Esophagus muscularis mucosa (tissue), 4 donors: Measurements from ENCODE around the gene CCNY. TPM values are rescaled to one million over a fixed set of nuclear protein-coding genes. Genes with fewer than 3 reads are reported as not detected.

Experiments
- DNase-seq: peaks from one replicate; pipeline ENCODE4 v3.0.0-alpha.2; 2017; ENCODE audit errors: extremely low spot score
- H3K27ac ChIP-seq, 4 donors: fragments of 200-600 bp; sonication (generic); replicated peaks in 1 of 4; 1 replicate in 3 of 4; 2 replicates in 1 of 4; pipeline ENCODE4 v1.5.1; 2016 to 2019; ENCODE audit warnings: mild to moderate bottlenecking in 1 of 4
- H3K27me3 ChIP-seq, 4 donors: fragments of 200-600 bp; sonication (generic); one replicate each; pipeline versions ENCODE4 v1.5.1 to v1.6.0; 2016 to 2019
- H3K36me3 ChIP-seq, 4 donors: fragments of 200-600 bp; sonication (generic); one replicate each; pipeline ENCODE4 v1.5.1; 2016 to 2019
- H3K4me1 ChIP-seq, 4 donors: fragments of 200-600 bp; sonication (generic); one replicate each; pipeline ENCODE4 v1.5.1; 2016 to 2019
- H3K4me3 ChIP-seq, 4 donors: fragments of 200-600 bp; sonication (generic); 1 replicate in 2 of 4; 2 replicates in 2 of 4; pipeline ENCODE4 v1.5.1; 2016 to 2019; ENCODE audit warnings: mild to moderate bottlenecking in 4 of 4, moderate library complexity in 1 of 4
- H3K9me3 ChIP-seq, 4 donors: fragments of 200-600 bp; sonication (generic); 1 replicate in 3 of 4; 2 replicates in 1 of 4; pipeline ENCODE4 v1.5.1; 2016 to 2019
- CTCF ChIP-seq, 3 experiments: fragments of 200-600 bp in 2 of 3; fragments of 450-650 bp in 1 of 3; sonication (generic) in 2 of 3; IDR thresholded peaks; one replicate each; pipeline ENCODE4 v1.5.1; 2017 to 2019; ENCODE audit warnings: antibody characterized with exemption in 3 of 3, mild to moderate bottlenecking in 2 of 3, moderate library complexity in 1 of 3
- EP300 ChIP-seq: sonication (generic); formaldehyde crosslinking; IDR thresholded peaks from one replicate; pipeline ENCODE4 v1.6.1; 2017; ENCODE audit warnings: antibody characterized with exemption
- POLR2A ChIP-seq: fragments of 450-650 bp; IDR thresholded peaks from one replicate; pipeline ENCODE4 v1.6.1; 2017; ENCODE audit warnings: antibody characterized with exemption, moderate library complexity, mild to moderate bottlenecking, low read depth
- POLR2AphosphoS5 ChIP-seq, 2 donors: sonication (generic); formaldehyde crosslinking; IDR thresholded peaks; one replicate each; pipeline ENCODE4 v1.6.1; 2017; ENCODE audit warnings: antibody characterized with exemption in 2 of 2
- WGBS: methylation state at CpG from one replicate; pipeline ENCODE4 v1.1.5; 2018; 5-methylcytosine and 5-hydroxymethylcytosine counted together
- intact Hi-C: fragments of 100-400 bp; cut with DNase I; formaldehyde crosslinking; loops from one replicate; pipeline ENCODE4 v1.15.1; 2023
- total RNA-seq, 4 donors: library from RNA; depleted of rRNA; stranded (reverse); fragments of >200 nt; gene quantifications; one replicate each; pipeline versions ENCODE4 v1.1.0 to v1.2.1, GENCODE V29; 2016

CCNY gene
- total RNA-seq, 4 donors from 2014 or later: 36.6 to 53.5 (median 47.0) TPM

GRCh38 chr10:35369049-35369611 is 32.8 kb downstream of the CCNY start:
- Histone ChIP-seq H3K9me3 (no peaks in the 10 kb centered on the region), H3K4me1 (peaks cover 70 to 75% (median 74%) of the 10 kb centered on the region in 4 donors), H3K4me3 (no peak overlapping the region), H3K27ac (peak overlapping the region; percentile 53 to 65 (median 59)), H3K27me3 (no peaks in the 10 kb centered on the region), H3K36me3 (no peaks in the 10 kb centered on the region)
- TF ChIP-seq POLR2A (no peak), CTCF (IDR thresholded peaks at IDR 0.05) (no peak), POLR2AphosphoS5 (IDR thresholded peaks at IDR 0.05) (no peak), EP300 (no peak)
- WGBS: 19% methylated on average over 6 of the region's 6 CpGs
- DNase-seq: no peak
- intact Hi-C loops: no loop called here

- no peaks in the 10 kb centered on the region for H3K27me3 ChIP-seq
- no peak overlapping the region for H3K4me3 ChIP-seq
- TF ChIP-seq EP300: no peak
- TF ChIP-seq POLR2A: no peak
- TF ChIP-seq CTCF (IDR thresholded peaks at IDR 0.05): no peak
- no peak for TF ChIP-seq POLR2AphosphoS5 (IDR thresholded peaks at IDR 0.05)
- no peaks in the 10 kb centered on the region for H3K36me3 ChIP-seq
- no peak for DNase-seq
- H3K9me3 ChIP-seq: no peaks in the 10 kb centered on the region
- H3K4me1 ChIP-seq: peaks cover 63 to 76% (median 73%) of the 10 kb centered on the region in 4 donors
- peak overlapping the region; percentile 18 to 64 (median 62) for H3K27ac ChIP-seq
- WGBS: 68% methylated on average over 3 of the region's 3 CpGs
- intact Hi-C loops: no loop called here
These were observed 35.4 kb downstream of the CCNY start for GRCh38 chr10:35371731-35372130.

- Histone ChIP-seq H3K9me3 (no peaks in the 10 kb centered on the region), H3K36me3 (no peaks in the 10 kb centered on the region), H3K4me1 (peaks cover 63 to 78% (median 74%) of the 10 kb centered on the region in 4 donors), H3K27ac (peak overlapping the region; percentile 58 to 64 (median 62)), H3K27me3 (no peaks in the 10 kb centered on the region), H3K4me3 (no peak overlapping the region)
- WGBS: 21% methylated on average over 5 of the region's 5 CpGs
- no peak for DNase-seq
- TF ChIP-seq POLR2AphosphoS5 (IDR thresholded peaks at IDR 0.05): peak in 1 of 2 donors; percentile 51
- TF ChIP-seq POLR2A: no peak
- intact Hi-C loops: no loop called here
These were observed 36.0 kb downstream of the CCNY start for GRCh38 chr10:35372329-35372728.

GRCh38 chr10:35375091-35375765 is 38.9 kb downstream of the CCNY start:
- TF ChIP-seq POLR2AphosphoS5 (IDR thresholded peaks at IDR 0.05): no peak
- TF ChIP-seq POLR2A: no peak
- TF ChIP-seq CTCF (IDR thresholded peaks at IDR 0.05): no peak
- TF ChIP-seq EP300: no peak
- no peak for DNase-seq

GRCh38 chr10:35377050-35377728 is 40.9 kb downstream of the CCNY start:
- intact Hi-C loops: no loop called here
- H3K9me3 ChIP-seq: no peaks in the 10 kb centered on the region
- no peak overlapping the region for H3K27ac ChIP-seq
- no peak for DNase-seq
- H3K36me3 ChIP-seq: no peaks in the 10 kb centered on the region
- peaks cover 58 to 72% (median 65%) of the 10 kb centered on the region in 4 donors for H3K4me1 ChIP-seq
- H3K27me3 ChIP-seq: no peaks in the 10 kb centered on the region
- H3K4me3 ChIP-seq: no peak overlapping the region
- WGBS: 83% methylated on average over 5 of the region's 5 CpGs
- TF ChIP-seq CTCF (IDR thresholded peaks at IDR 0.05) (no peak), POLR2AphosphoS5 (IDR thresholded peaks at IDR 0.05) (no peak), POLR2A (no peak), EP300 (no peak)

More at GRCh38 chr10:35375091-35375765, 38.9 kb downstream of the CCNY start:
- H3K27ac ChIP-seq: no peak overlapping the region
- peaks cover 57 to 72% (median 66%) of the 10 kb centered on the region in 4 donors for H3K4me1 ChIP-seq
- H3K27me3 ChIP-seq: no peaks in the 10 kb centered on the region
- intact Hi-C loops: no loop called here
- H3K4me3 ChIP-seq: no peak overlapping the region
- no peaks in the 10 kb centered on the region for H3K36me3 ChIP-seq
- 100% methylated on average over 1 of the region's 1 CpG for WGBS
- H3K9me3 ChIP-seq: no peaks in the 10 kb centered on the region
